Small intestine (tissue), 7 donors: ENCODE data around the gene MLST8. TPM values are rescaled to one million over a fixed set of nuclear protein-coding genes. Genes with fewer than 3 reads are reported as not detected.

Source experiments
- DNase-seq, 2 donors: peaks; one replicate each; pipeline versions ENCODE4 v3.0.0 to v3.0.0-alpha.2; 2013
- FAIRE-seq: peaks from 2 replicates; lab custom pipeline; 2012; peaks lifted over from hg19 to GRCh38; lab: Jason Lieb, UNC
- H3K27ac ChIP-seq, 3 donors: one replicate each; pipeline ENCODE4 v1.5.1; 2013; ENCODE audit warnings: low read length in 2 of 3, mild to moderate bottlenecking in 2 of 3, control low read depth in 1 of 3, inconsistent platforms in 1 of 3, low read depth in 1 of 3, moderate library complexity in 1 of 3
- H3K27me3 ChIP-seq, 3 donors: one replicate each; pipeline ENCODE4 v1.6.1; 2013; ENCODE audit warnings: low read length in 3 of 3, inconsistent platforms in 1 of 3; ENCODE audit not compliant: control insufficient read depth in 3 of 3, insufficient read depth in 3 of 3
- H3K36me3 ChIP-seq, 3 donors: one replicate each; pipeline ENCODE4 v1.6.1; 2013; ENCODE audit warnings: low read length in 3 of 3, inconsistent platforms in 1 of 3, low read depth in 1 of 3, mild to moderate bottlenecking in 1 of 3, moderate library complexity in 1 of 3; ENCODE audit not compliant: control insufficient read depth in 3 of 3, insufficient read depth in 2 of 3
- H3K4me1 ChIP-seq, 3 donors: one replicate each; pipeline ENCODE4 v1.6.1; 2013; ENCODE audit warnings: low read length in 2 of 3, inconsistent platforms in 1 of 3, low read depth in 1 of 3, mild to moderate bottlenecking in 1 of 3, moderate library complexity in 1 of 3; ENCODE audit not compliant: control insufficient read depth in 3 of 3, insufficient read depth in 2 of 3
- H3K4me3 ChIP-seq, 3 donors: one replicate each; pipeline ENCODE4 v1.5.1; 2013; ENCODE audit warnings: low read length in 3 of 3, control low read depth in 1 of 3, inconsistent platforms in 1 of 3, low read depth in 1 of 3, mild to moderate bottlenecking in 1 of 3, moderate library complexity in 1 of 3
- H3K9me3 ChIP-seq, 2 donors: one replicate each; pipeline ENCODE4 v1.6.1; 2013; ENCODE audit warnings: low read depth in 1 of 2, low read length in 1 of 2; ENCODE audit not compliant: control insufficient read depth in 2 of 2, insufficient read depth in 1 of 2
- WGBS, 3 donors: extraction: QIAGEN DNeasy Blood & Tissue Kit; methylation state at CpG; one replicate each; pipeline ENCODE4 v1.1.7; 2013; 5-methylcytosine and 5-hydroxymethylcytosine counted together
- polyA plus RNA-seq, 4 donors: library from polyadenylated mRNA; stranded (reverse) in 3 of 4; unstranded in 1 of 4; fragments of 200-250 nt in 3 of 4; fragments of 120-200 nt in 1 of 4; gene quantifications; one replicate each; pipeline versions ENCODE4 v1.2.1 to v1.2.3, GENCODE V29; 2013
- donor health status: healthy with polysubstance abuse.
- donor health status: control.
- donor health status: control.
- donor health status: Bipolar disorder and iron deficiency.
- donor health status: healthy.

The MLST8 gene
- polyA plus RNA-seq, 4 donors: 41.5 to 68.7 (median 62.7) TPM

GRCh38 chr16:2235234-2235651, 30.0 kb downstream of the MLST8 start:
- Histone ChIP-seq H3K36me3 (peaks cover 6 to 82% (median 27%) of the 10 kb centered on the region in 3 donors), H3K27ac (no peak overlapping the region), H3K4me1 (peaks cover 0 to 30% (median 0%) of the 10 kb centered on the region in 3 donors), H3K27me3 (peaks cover 2 to 30% (median 6%) of the 10 kb centered on the region in 3 donors), H3K9me3 (no peaks in the 10 kb centered on the region), H3K4me3 (no peak overlapping the region)
- DNase-seq: no peak
- FAIRE-seq: no peak
- 90 to 94% (median 92%) methylated on average over 25 to 28 of the region's 28 CpGs for WGBS, 3 donors

- H3K4me3 ChIP-seq: no peak overlapping the region
- H3K4me1 ChIP-seq: peaks cover 0 to 30% (median 0%) of the 10 kb centered on the region in 3 donors
- H3K27me3 ChIP-seq: peaks cover 2 to 30% (median 6%) of the 10 kb centered on the region in 3 donors
- whole genome bisulfite sequencing, 3 donors: 20 to 62% (median 36%) methylated on average over 18 to 19 of the region's 19 CpGs
- H3K27ac ChIP-seq: no peak overlapping the region
- H3K9me3 ChIP-seq: no peaks in the 10 kb centered on the region
- FAIRE-seq: no peak
- DNase-seq: no peak
- H3K36me3 ChIP-seq: peaks cover 6 to 82% (median 27%) of the 10 kb centered on the region in 3 donors
Measured at GRCh38 chr16:2235695-2236336, 30.6 kb downstream of the MLST8 start.

GRCh38 chr16:2236337-2237101, 31.3 kb downstream of the MLST8 start, which contains the start of gene DNASE1L2:
TSS of gene DNASE1L2 (plus strand) at chr16:2236444. CDS start at chr16:2236817, 373 bp downstream.
- Histone ChIP-seq H3K27me3 (peaks cover 2 to 30% (median 6%) of the 10 kb centered on the region in 3 donors), H3K27ac (no peak within 1 kb of the TSS), H3K4me1 (peaks cover 0 to 30% (median 0%) of the 10 kb centered on the region in 3 donors), H3K9me3 (no peaks in the 10 kb centered on the region), H3K36me3 (peaks cover 6 to 79% (median 24%) of the 10 kb centered on the region in 3 donors), H3K4me3 (peak within 1 kb of the TSS in 2 of 3 donors; percentile 15 to 16)
- FAIRE-seq (no peak), DNase-seq (peak in 1 of 2 donors; percentile 42)
- WGBS, 3 donors: 6 to 10% (median 9%) methylated on average over 41 to 64 of the region's 64 CpGs

- peaks cover 6 to 74% (median 23%) of the 10 kb centered on the region in 3 donors for H3K36me3 ChIP-seq
- DNase-seq: peak in 1 of 2 donors; percentile 31
- 5 to 11% (median 5%) methylated on average over 33 to 40 of the region's 40 CpGs for WGBS, 3 donors
- peak overlapping the region in 2 of 3 donors; percentile 15 to 16 for H3K4me3 ChIP-seq
- no peaks in the 10 kb centered on the region for H3K9me3 ChIP-seq
- no peak for FAIRE-seq
- H3K4me1 ChIP-seq: peaks cover 0 to 30% (median 0%) of the 10 kb centered on the region in 3 donors
- peaks cover 2 to 30% (median 6%) of the 10 kb centered on the region in 3 donors for H3K27me3 ChIP-seq
- no peak overlapping the region for H3K27ac ChIP-seq
Measured at GRCh38 chr16:2237102-2237482, 31.8 kb downstream of the MLST8 start.

GRCh38 chr16:2237493-2238149, 32.4 kb downstream of the MLST8 start:
- H3K27me3 ChIP-seq: peaks cover 2 to 30% (median 6%) of the 10 kb centered on the region in 3 donors
- no peaks in the 10 kb centered on the region for H3K9me3 ChIP-seq
- 9 to 15% (median 14%) methylated on average over 62 to 65 of the region's 65 CpGs for WGBS, 3 donors
- H3K27ac ChIP-seq: no peak overlapping the region
- no peak for FAIRE-seq
- H3K4me3 ChIP-seq: no peak overlapping the region
- H3K4me1 ChIP-seq: peaks cover 0 to 30% (median 0%) of the 10 kb centered on the region in 3 donors
- peaks cover 6 to 74% (median 18%) of the 10 kb centered on the region in 3 donors for H3K36me3 ChIP-seq
- peak in 1 of 2 donors; percentile 47 for DNase-seq

- no peaks in the 10 kb centered on the region for H3K9me3 ChIP-seq
- no peak overlapping the region for H3K4me3 ChIP-seq
- H3K27ac ChIP-seq: no peak overlapping the region
- 22 to 48% (median 32%) methylated on average over 15 to 18 of the region's 18 CpGs for WGBS, 3 donors
- peaks cover 0 to 30% (median 0%) of the 10 kb centered on the region in 3 donors for H3K4me1 ChIP-seq
- no peak for FAIRE-seq
- H3K27me3 ChIP-seq: peaks cover 2 to 30% (median 6%) of the 10 kb centered on the region in 3 donors
- DNase-seq: peak in 1 of 2 donors; percentile 50
- H3K36me3 ChIP-seq: peaks cover 6 to 74% (median 15%) of the 10 kb centered on the region in 3 donors
Measured at GRCh38 chr16:2238150-2238837, 33.0 kb downstream of the MLST8 start.

GRCh38 chr16:2238838-2239675, 33.8 kb downstream of the MLST8 start:
- DNase-seq: peak in 1 of 2 donors; percentile 51

More at GRCh38 chr16:2238838-2239675, 33.8 kb downstream of the MLST8 start:
- no peak overlapping the region for H3K27ac ChIP-seq
- no peaks in the 10 kb centered on the region for H3K9me3 ChIP-seq
- peaks cover 0 to 30% (median 0%) of the 10 kb centered on the region in 3 donors for H3K4me1 ChIP-seq
- no peak for FAIRE-seq
- WGBS, 3 donors: 36 to 65% (median 46%) methylated on average over 15 of the region's 15 CpGs
- H3K27me3 ChIP-seq: peaks cover 2 to 30% (median 6%) of the 10 kb centered on the region in 3 donors
- peaks cover 2 to 74% (median 15%) of the 10 kb centered on the region in 3 donors for H3K36me3 ChIP-seq
- no peak overlapping the region for H3K4me3 ChIP-seq
